Ramos (cell line): ENCODE results near the gene ANKRD23.
"Not testable (repeated sequence)": the region's sequence is repeated elsewhere in the genome, so short reads cannot be mapped to it uniquely, and the experiment has no call there.

Source experiments
- in situ Hi-C: fragments of 300-500 bp; cut with MboI; formaldehyde crosslinking; loops from one replicate; pipeline ENCODE4 v1.14.3; 2022; ENCODE audit warnings: low sequenced_read_pairs; ENCODE audit not compliant: unreplicated experiment

ANKRD23 gene

GRCh38 chr2:96801005-96801785, 42.6 kb downstream of the ANKRD23 start:
- in situ Hi-C loops, result no loop called here

- in situ Hi-C loops, result no loop called here
Measured at GRCh38 chr2:96800061-96801004, 43.5 kb downstream of the ANKRD23 start.

- in situ Hi-C loops, result no loop called here
Measured at GRCh38 chr2:96799623-96799935, 44.2 kb downstream of the ANKRD23 start.

- in situ Hi-C loops, result no loop called here
Measured at GRCh38 chr2:96798733-96799622, 44.8 kb downstream of the ANKRD23 start.

GRCh38 chr2:96797066-96797625, 46.7 kb downstream of the ANKRD23 start:
- in situ Hi-C loops, result no loop called here

GRCh38 chr2:96796497-96796896, 47.3 kb downstream of the ANKRD23 start:
- in situ Hi-C loops, result not testable (repeated sequence)

- in situ Hi-C loops, result no loop called here
Measured at GRCh38 chr2:96795076-96795475, 48.7 kb downstream of the ANKRD23 start.

- in situ Hi-C loops, result no loop called here
Measured at GRCh38 chr2:96792772-96793749, 50.8 kb downstream of the ANKRD23 start.

GRCh38 chr2:96789245-96789617, 54.6 kb downstream of the ANKRD23 start:
- in situ Hi-C loops, result no loop called here

GRCh38 chr2:96788442-96789244, 55.2 kb downstream of the ANKRD23 start:
- in situ Hi-C loops, result no loop called here
